Stimulated activated CD8-positive, alpha-beta memory T cell treated with anti-CD3 and anti-CD28 coated beads, Interleukin-2, amount 100 ng/mL, for 1 hour (primary cell): ENCODE data around the gene NACC2.
"Not testable (repeated sequence)": the region's sequence is repeated elsewhere in the genome, so short reads cannot be mapped to it uniquely, and the experiment has no call there.

ENCODE experiments used
- DNase-seq, 2 donors: peaks; one replicate each; pipeline ENCODE4 v3.0.0-alpha.2; 2020; ENCODE audit warnings: low read depth in 2 of 2

Gene NACC2

GRCh38 chr9:136110082-136111061 is 15.3 kb upstream of the NACC2 start:
- no peak for DNase-seq

- DNase-seq: peak; percentile 78 to 83
Measured at GRCh38 chr9:136109351-136110081, 14.4 kb upstream of the NACC2 start.

GRCh38 chr9:136108648-136109266 is 13.7 kb upstream of the NACC2 start:
- no peak for DNase-seq

GRCh38 chr9:136107953-136108647 is 13.0 kb upstream of the NACC2 start:
- DNase-seq: no peak

- peak in 1 of 2 donors; percentile 29 for DNase-seq
Measured at GRCh38 chr9:136107155-136107952, 12.3 kb upstream of the NACC2 start.

GRCh38 chr9:136105398-136106135 is 10.5 kb upstream of the NACC2 start:
- DNase-seq: no peak

GRCh38 chr9:136104916-136105315 is 9.8 kb upstream of the NACC2 start:
- DNase-seq: no peak

GRCh38 chr9:136104488-136104800 is 9.4 kb upstream of the NACC2 start:
- DNase-seq: no peak

GRCh38 chr9:136103651-136104487 is 8.8 kb upstream of the NACC2 start:
- DNase-seq: no peak

GRCh38 chr9:136101615-136102074 is 6.6 kb upstream of the NACC2 start:
- DNase-seq: not testable (repeated sequence)

- no peak for DNase-seq
Measured at GRCh38 chr9:136100700-136101614, 5.9 kb upstream of the NACC2 start.

- no peak for DNase-seq
Measured at GRCh38 chr9:136099542-136099941, 4.5 kb upstream of the NACC2 start.

- DNase-seq: no peak
Measured at GRCh38 chr9:136098844-136099243, 3.8 kb upstream of the NACC2 start.

GRCh38 chr9:136098210-136098609 is 3.1 kb upstream of the NACC2 start:
- DNase-seq: no peak

- DNase-seq: no peak
Measured at GRCh38 chr9:136096505-136097001, 1.5 kb upstream of the NACC2 start.

GRCh38 chr9:136093995-136094881 is 851 bp downstream of the NACC2 start:
- DNase-seq: peak in 1 of 2 donors; percentile 43
